Fibroblast of villous mesenchyme (primary cell): ENCODE results near the gene SCP2. TPM values are rescaled to one million over a fixed set of nuclear protein-coding genes. Genes with fewer than 3 reads are reported as not detected.

Experiments used
- DNase-seq: peaks from one replicate; pipeline ENCODE4 v3.0.0-alpha.2; 2010; ENCODE audit warnings: low read depth
- H3K4me3 ChIP-seq: 2 replicates; pipeline ENCODE4 v1.5.1; 2011; ENCODE audit warnings: low read depth, mild to moderate bottlenecking, low read length
- CTCF ChIP-seq: IDR thresholded peaks from 2 replicates; pipeline ENCODE4 v1.5.1; 2012; ENCODE audit warnings: low read depth, mild to moderate bottlenecking, low read length; ENCODE audit not compliant: insufficient read depth
- total RNA-seq: library from RNA; depleted of rRNA; stranded (reverse); fragments of >200 nt; gene quantifications from 2 replicates; pipeline ENCODE4 v1.2.3, GENCODE V29; 2012

The SCP2 gene
- total RNA-seq, 1 donor, result 170 TPM

- no peak overlapping the region for H3K4me3 ChIP-seq
- peak; percentile 33 for DNase-seq
- no peak for TF ChIP-seq CTCF
Measured at GRCh38 chr1:53060579-53060978, 133.5 kb downstream of the SCP2 start.

GRCh38 chr1:53061123-53061858 is 134.2 kb downstream of the SCP2 start:
- no peak for TF ChIP-seq CTCF
- DNase-seq, result peak; percentile 41
- peak overlapping the region; percentile 79 for H3K4me3 ChIP-seq

GRCh38 chr1:53061859-53062707 is 135.0 kb downstream of the SCP2 start, which contains the start of gene PODN:
Gene PODN, plus strand, starts transcription at chr1:53062213. Its CDS starts 7,643 bp downstream, at chr1:53069856.
- peak within 1 kb of the TSS; percentile 79 for H3K4me3 ChIP-seq
- peak; percentile 50 for DNase-seq
- no peak for TF ChIP-seq CTCF

- peak; percentile 30 for DNase-seq
- peak overlapping the region; percentile 79 for H3K4me3 ChIP-seq
Measured at GRCh38 chr1:53062708-53063591, 135.9 kb downstream of the SCP2 start.

GRCh38 chr1:53063744-53064515 is 136.9 kb downstream of the SCP2 start:
- TF ChIP-seq CTCF, result no peak
- H3K4me3 ChIP-seq, result peak overlapping the region; percentile 79
- no peak for DNase-seq

More at GRCh38 chr1:53062708-53063591, 135.9 kb downstream of the SCP2 start:
- TF ChIP-seq CTCF, result no peak
